ENCODE measurements around the gene IL34. TPM values are rescaled to one million over a fixed set of nuclear protein-coding genes. Genes with fewer than 3 reads are reported as not detected.

Gene IL34
- polyA plus RNA-seq, 1 donor from 2014 or later = 3.0 TPM

DNA sequence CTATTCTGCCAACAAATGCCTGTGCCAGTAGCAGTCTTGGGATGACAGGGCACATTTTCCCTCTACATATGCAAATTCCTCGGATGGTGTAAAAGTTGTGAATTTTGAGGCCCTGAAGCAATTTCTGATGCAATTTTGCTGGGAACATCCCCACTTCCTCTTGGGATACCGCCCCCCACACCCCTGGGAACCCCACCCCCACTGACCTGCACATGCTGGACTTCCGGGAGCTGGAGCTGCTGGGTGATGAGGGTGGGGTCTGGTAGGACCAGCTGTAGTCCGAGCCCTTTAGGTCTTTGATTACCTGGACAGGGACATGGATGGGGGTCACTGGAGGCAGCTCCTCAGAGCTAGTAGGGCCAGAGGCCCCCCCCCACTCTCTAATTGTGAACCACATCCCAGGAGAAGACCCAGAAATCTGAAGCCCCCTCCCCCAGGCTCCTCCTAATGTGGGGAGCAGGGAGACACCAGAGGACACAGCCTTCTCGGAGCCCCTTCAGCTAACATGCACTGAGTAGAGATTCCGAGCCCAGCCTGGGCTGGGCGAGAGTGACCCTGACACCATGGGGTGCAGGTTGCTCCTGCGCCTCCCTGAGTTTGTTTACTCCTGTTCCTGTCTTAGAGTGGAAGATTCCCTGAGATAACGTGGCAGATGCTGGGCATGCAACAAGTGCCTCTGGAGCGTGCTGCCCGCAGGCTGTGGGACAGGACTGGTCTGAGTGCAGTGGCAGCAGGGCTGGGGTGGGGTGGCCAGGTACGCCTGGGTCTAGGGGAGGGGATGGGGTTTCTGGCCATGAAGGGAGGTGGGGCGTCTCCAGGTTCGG is 30.5 kb downstream of the IL34 start:
- no peak overlapping the region for H3K27ac ChIP-seq (ENCODE audit: low read length)
- H2AFZ ChIP-seq (ENCODE audit: low read depth, low read length) = no peak overlapping the region
- no peaks in the 10 kb centered on the region for H4K20me1 ChIP-seq (ENCODE audit: insufficient read depth)
- H3K36me3 ChIP-seq (ENCODE audit: insufficient read depth, low read length) = peaks cover 8% of the 10 kb centered on the region
- TF ChIP-seq EP300 (conservative IDR thresholded peaks at IDR 0.05; ENCODE audit: poor library complexity, severe bottlenecking) (no peak), MXI1 (conservative IDR thresholded peaks at IDR 0.05; ENCODE audit: poor library complexity, severe bottlenecking) (no peak), SMC3 (conservative IDR thresholded peaks at IDR 0.05; ENCODE audit: poor library complexity) (no peak), POLR2AphosphoS5 (IDR thresholded peaks at IDR 0.05) (no peak)
- TF ChIP-seq, protein P1, sequence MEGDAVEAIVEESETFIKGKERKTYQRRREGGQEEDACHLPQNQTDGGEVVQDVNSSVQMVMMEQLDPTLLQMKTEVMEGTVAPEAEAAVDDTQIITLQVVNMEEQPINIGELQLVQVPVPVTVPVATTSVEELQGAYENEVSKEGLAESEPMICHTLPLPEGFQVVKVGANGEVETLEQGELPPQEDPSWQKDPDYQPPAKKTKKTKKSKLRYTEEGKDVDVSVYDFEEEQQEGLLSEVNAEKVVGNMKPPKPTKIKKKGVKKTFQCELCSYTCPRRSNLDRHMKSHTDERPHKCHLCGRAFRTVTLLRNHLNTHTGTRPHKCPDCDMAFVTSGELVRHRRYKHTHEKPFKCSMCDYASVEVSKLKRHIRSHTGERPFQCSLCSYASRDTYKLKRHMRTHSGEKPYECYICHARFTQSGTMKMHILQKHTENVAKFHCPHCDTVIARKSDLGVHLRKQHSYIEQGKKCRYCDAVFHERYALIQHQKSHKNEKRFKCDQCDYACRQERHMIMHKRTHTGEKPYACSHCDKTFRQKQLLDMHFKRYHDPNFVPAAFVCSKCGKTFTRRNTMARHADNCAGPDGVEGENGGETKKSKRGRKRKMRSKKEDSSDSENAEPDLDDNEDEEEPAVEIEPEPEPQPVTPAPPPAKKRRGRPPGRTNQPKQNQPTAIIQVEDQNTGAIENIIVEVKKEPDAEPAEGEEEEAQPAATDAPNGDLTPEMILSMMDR (IDR thresholded peaks at IDR 0.05; ENCODE audit: poor library complexity, severe bottlenecking) = no peak
- TF ChIP-seq, protein P2, sequence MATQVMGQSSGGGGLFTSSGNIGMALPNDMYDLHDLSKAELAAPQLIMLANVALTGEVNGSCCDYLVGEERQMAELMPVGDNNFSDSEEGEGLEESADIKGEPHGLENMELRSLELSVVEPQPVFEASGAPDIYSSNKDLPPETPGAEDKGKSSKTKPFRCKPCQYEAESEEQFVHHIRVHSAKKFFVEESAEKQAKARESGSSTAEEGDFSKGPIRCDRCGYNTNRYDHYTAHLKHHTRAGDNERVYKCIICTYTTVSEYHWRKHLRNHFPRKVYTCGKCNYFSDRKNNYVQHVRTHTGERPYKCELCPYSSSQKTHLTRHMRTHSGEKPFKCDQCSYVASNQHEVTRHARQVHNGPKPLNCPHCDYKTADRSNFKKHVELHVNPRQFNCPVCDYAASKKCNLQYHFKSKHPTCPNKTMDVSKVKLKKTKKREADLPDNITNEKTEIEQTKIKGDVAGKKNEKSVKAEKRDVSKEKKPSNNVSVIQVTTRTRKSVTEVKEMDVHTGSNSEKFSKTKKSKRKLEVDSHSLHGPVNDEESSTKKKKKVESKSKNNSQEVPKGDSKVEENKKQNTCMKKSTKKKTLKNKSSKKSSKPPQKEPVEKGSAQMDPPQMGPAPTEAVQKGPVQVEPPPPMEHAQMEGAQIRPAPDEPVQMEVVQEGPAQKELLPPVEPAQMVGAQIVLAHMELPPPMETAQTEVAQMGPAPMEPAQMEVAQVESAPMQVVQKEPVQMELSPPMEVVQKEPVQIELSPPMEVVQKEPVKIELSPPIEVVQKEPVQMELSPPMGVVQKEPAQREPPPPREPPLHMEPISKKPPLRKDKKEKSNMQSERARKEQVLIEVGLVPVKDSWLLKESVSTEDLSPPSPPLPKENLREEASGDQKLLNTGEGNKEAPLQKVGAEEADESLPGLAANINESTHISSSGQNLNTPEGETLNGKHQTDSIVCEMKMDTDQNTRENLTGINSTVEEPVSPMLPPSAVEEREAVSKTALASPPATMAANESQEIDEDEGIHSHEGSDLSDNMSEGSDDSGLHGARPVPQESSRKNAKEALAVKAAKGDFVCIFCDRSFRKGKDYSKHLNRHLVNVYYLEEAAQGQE (IDR thresholded peaks at IDR 0.05; ENCODE audit: borderline replicate concordance) = no peak
- no peaks in the 10 kb centered on the region for H3K79me2 ChIP-seq (replicated peaks; ENCODE audit: insufficient read depth, low read length)
- no peaks in the 10 kb centered on the region for H3F3A ChIP-seq (ENCODE audit: insufficient read depth, low read length, poor library complexity, severe bottlenecking)
- H3K27me3 ChIP-seq (ENCODE audit: insufficient read depth, low read depth, low read length) = no peaks in the 10 kb centered on the region
- H3K4me3 ChIP-seq (ENCODE audit: low read length) = no peak overlapping the region
- H3K4me2 ChIP-seq (ENCODE audit: low read length) = no peak overlapping the region
- no peak overlapping the region for H3K9ac ChIP-seq (ENCODE audit: low read length)
- H3K9me3 ChIP-seq (ENCODE audit: low read length) = no peaks in the 10 kb centered on the region
- H3K9me2 ChIP-seq (ENCODE audit: insufficient read depth, low read length) = no peaks in the 10 kb centered on the region

DNA sequence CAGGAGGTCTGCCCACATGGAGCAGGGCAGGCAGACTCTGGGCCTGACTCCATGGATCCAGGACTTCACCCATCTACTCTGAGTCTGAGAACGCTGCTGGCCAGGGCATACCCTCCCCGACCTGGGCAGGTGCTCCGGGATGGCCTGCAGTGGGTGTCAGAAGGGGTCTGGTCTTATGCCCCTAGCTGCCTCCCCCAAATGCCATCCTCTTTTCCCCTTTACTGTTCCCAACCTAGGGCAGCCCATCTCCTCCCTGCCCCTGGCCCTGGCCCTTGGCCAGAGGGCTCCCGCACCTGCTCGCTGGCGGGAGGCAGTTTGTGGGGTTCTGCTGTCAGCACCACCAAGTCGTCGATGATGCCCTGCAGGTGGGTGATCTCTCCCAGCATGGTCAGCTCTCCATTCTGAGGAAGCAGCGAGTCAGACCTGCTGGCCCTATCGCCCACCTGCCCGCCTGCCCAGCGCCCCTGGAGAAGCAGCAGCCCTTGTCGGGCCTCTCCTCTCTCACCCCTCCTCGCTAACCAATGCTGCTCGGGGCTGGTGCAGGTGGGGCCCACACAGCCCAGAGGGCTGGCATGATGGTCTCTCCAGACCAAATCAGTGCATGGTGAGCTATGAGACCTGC is 31.3 kb downstream of the IL34 start:
- no peaks in the 10 kb centered on the region for H3K79me2 ChIP-seq (replicated peaks; ENCODE audit: insufficient read depth, low read length)
- H3K9me3 ChIP-seq (ENCODE audit: low read length) = no peaks in the 10 kb centered on the region
- H3K27me3 ChIP-seq (ENCODE audit: insufficient read depth, low read depth, low read length) = no peaks in the 10 kb centered on the region
- no peak overlapping the region for H2AFZ ChIP-seq (ENCODE audit: low read depth, low read length)
- no peak overlapping the region for H3K4me2 ChIP-seq (ENCODE audit: low read length)
- H3K4me3 ChIP-seq (ENCODE audit: low read length) = no peak overlapping the region
- no peaks in the 10 kb centered on the region for H3F3A ChIP-seq (ENCODE audit: insufficient read depth, low read length, poor library complexity, severe bottlenecking)
- no peaks in the 10 kb centered on the region for H4K20me1 ChIP-seq (ENCODE audit: insufficient read depth)
- H3K36me3 ChIP-seq (ENCODE audit: insufficient read depth, low read length) = peaks cover 8% of the 10 kb centered on the region
- H3K9ac ChIP-seq (ENCODE audit: low read length) = no peak overlapping the region
- TF ChIP-seq TAF1 (IDR thresholded peaks at IDR 0.05; ENCODE audit: low read depth) = no peak
- no peak for TF ChIP-seq SMC3 (conservative IDR thresholded peaks at IDR 0.05; ENCODE audit: poor library complexity)
- TF ChIP-seq, protein P2 (IDR thresholded peaks at IDR 0.05; ENCODE audit: borderline replicate concordance) = no peak
- no peak for TF ChIP-seq RAD21 (conservative IDR thresholded peaks at IDR 0.05)
- no peak for TF ChIP-seq EP300 (conservative IDR thresholded peaks at IDR 0.05; ENCODE audit: poor library complexity, severe bottlenecking)
- TF ChIP-seq, protein P1 (IDR thresholded peaks at IDR 0.05; ENCODE audit: poor library complexity, severe bottlenecking) = no peak
- TF ChIP-seq POLR2AphosphoS5 (IDR thresholded peaks at IDR 0.05) = no peak
- no peak for TF ChIP-seq EZH2 (IDR thresholded peaks at IDR 0.05; ENCODE audit: borderline replicate concordance, insufficient read depth, low read length, poor library complexity, severe bottlenecking)
- no peak for TF ChIP-seq MXI1 (conservative IDR thresholded peaks at IDR 0.05; ENCODE audit: poor library complexity, severe bottlenecking)
- H3K9me2 ChIP-seq (ENCODE audit: insufficient read depth, low read length) = no peaks in the 10 kb centered on the region
- no peak overlapping the region for H3K27ac ChIP-seq (ENCODE audit: low read length)

Data from neural cell (in vitro differentiated cells).